T-helper 17 cell (primary cell): ENCODE measurements around the gene TMCO4. TPM values are rescaled to one million over a fixed set of nuclear protein-coding genes. Genes with fewer than 3 reads are reported as not detected.
A peak's percentile ranks its signal among the peaks of the same experiment; 100 is the strongest.

Source experiments
- ATAC-seq: fragments of 150-1000 bp; cut with Tn5 transposase; 2 replicates; pipeline ENCODE4 v1.10.0; 2021; ENCODE audit warnings: mild to moderate bottlenecking, moderate library complexity
- DNase-seq, 3 donors: peaks; one replicate each; pipeline versions ENCODE4 v3.0.0 to v3.0.0-alpha.2; 2020 to 2021
- H3K9me3 ChIP-seq: one replicate; pipeline ENCODE4 v1.7.0; 2013; ENCODE audit warnings: low read length, mild to moderate bottlenecking; ENCODE audit not compliant: control insufficient read depth, poor library complexity, severe bottlenecking
- H3K27ac Mint-ChIP-seq: one replicate; pipeline ENCODE4 v1.8.0; 2022; ENCODE audit warnings: mild to moderate bottlenecking, moderate library complexity, mixed read lengths
- H3K27me3 Mint-ChIP-seq: one replicate; pipeline ENCODE4 v1.8.0; 2022; ENCODE audit warnings: mixed read lengths
- H3K36me3 Mint-ChIP-seq: one replicate; pipeline ENCODE4 v1.8.0; 2022; ENCODE audit warnings: low read depth, mixed read lengths
- H3K4me1 Mint-ChIP-seq: one replicate; pipeline ENCODE4 v1.8.0; 2022; ENCODE audit warnings: mild to moderate bottlenecking, mixed read lengths
- H3K4me3 Mint-ChIP-seq: one replicate; pipeline ENCODE4 v1.8.0; 2022; ENCODE audit warnings: mild to moderate bottlenecking, moderate library complexity, mixed read lengths
- total RNA-seq, 4 donors: library from RNA in 2 of 4; stranded (reverse) in 2 of 4; gene quantifications; one replicate each; pipeline ENCODE4 v1.2.3 and lab custom pipeline; 2022 to 2026

Gene TMCO4
- total RNA-seq, 2 donors from 2014 or later, result 18.6 TPM

GRCh38 chr1:19651141-19651737 lies 148.5 kb downstream of the TMCO4 start:
- no peak overlapping the region for H3K4me3 Mint-ChIP-seq
- no peaks in the 10 kb centered on the region for H3K9me3 ChIP-seq
- H3K36me3 Mint-ChIP-seq, result peaks cover 2% of the 10 kb centered on the region
- H3K27ac Mint-ChIP-seq, result peak overlapping the region; percentile 54
- ATAC-seq, result peak; percentile 53
- peaks cover 27% of the 10 kb centered on the region for H3K4me1 Mint-ChIP-seq
- DNase-seq, result peak in 1 of 3 donors; percentile 24
- no peaks in the 10 kb centered on the region for H3K27me3 Mint-ChIP-seq

- H3K27me3 Mint-ChIP-seq, result no peaks in the 10 kb centered on the region
- H3K9me3 ChIP-seq, result no peaks in the 10 kb centered on the region
- no peak overlapping the region for H3K4me3 Mint-ChIP-seq
- DNase-seq, result no peak
- ATAC-seq, result no peak
- H3K27ac Mint-ChIP-seq, result peak overlapping the region; percentile 54
- peaks cover 27% of the 10 kb centered on the region for H3K4me1 Mint-ChIP-seq
- H3K36me3 Mint-ChIP-seq, result no peaks in the 10 kb centered on the region
Measured at GRCh38 chr1:19650416-19651140, 149.1 kb downstream of the TMCO4 start.

DNA sequence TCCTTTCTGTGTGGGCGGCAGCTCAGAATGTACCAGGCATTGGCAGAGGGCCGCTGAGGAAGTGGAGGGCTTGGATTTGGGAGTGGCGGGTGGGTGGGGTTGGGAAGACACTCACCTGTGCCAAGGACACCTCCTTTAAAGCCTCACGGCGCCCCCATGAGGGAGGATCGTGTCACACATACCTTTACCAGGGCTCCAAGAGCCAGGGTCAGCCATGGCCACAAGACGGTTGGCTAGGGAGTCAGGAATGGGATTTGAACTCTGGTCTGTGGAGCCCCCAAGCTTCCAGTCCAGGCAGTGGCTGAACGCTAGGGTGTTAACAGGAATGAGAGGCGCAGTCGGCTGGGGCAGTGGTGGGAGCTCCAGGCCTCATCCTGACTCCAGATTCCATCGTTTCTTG lies 151.0 kb downstream of the TMCO4 start:
- DNase-seq (no peak), ATAC-seq (no peak)
- peaks cover 3% of the 10 kb centered on the region for H3K36me3 Mint-ChIP-seq
- no peak overlapping the region for H3K4me3 Mint-ChIP-seq
- no peaks in the 10 kb centered on the region for H3K27me3 Mint-ChIP-seq
- H3K4me1 Mint-ChIP-seq, result peaks cover 30% of the 10 kb centered on the region
- no peak overlapping the region for H3K27ac Mint-ChIP-seq
- H3K9me3 ChIP-seq, result no peaks in the 10 kb centered on the region

DNA sequence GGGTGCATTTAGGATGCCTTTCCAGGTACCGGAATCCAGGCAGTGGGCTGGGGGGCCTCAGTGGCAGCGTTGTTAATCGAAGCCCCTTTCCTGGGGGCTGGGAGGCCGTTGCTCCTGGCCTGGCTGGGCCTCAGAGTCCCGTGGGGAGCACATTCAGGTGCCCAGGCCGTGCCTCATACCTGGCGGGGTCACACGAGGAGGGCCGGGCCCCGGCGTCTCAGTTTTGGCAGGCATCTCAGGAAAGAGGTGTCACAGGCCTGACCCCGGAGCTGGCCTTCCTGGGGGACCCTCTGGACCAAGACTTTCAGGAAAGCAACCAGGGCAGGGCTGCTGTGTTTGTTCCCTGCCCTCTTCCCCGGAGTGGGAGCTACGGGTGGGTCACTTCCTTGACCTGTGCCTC lies 151.5 kb downstream of the TMCO4 start:
- Mint-ChIP-seq H3K27me3 (no peaks in the 10 kb centered on the region), H3K27ac (peak overlapping the region; percentile 89), H3K4me3 (no peak overlapping the region), H3K4me1 (peaks cover 34% of the 10 kb centered on the region), H3K36me3 (peaks cover 3% of the 10 kb centered on the region)
- no peak for DNase-seq
- ATAC-seq, result no peak
- no peaks in the 10 kb centered on the region for H3K9me3 ChIP-seq

GRCh38 chr1:19647643-19648042 lies 152.1 kb downstream of the TMCO4 start:
- ATAC-seq (peak; percentile 9), DNase-seq (no peak)
- Mint-ChIP-seq H3K27me3 (no peaks in the 10 kb centered on the region), H3K36me3 (peaks cover 3% of the 10 kb centered on the region), H3K27ac (peak overlapping the region; percentile 89), H3K4me3 (peak overlapping the region; percentile 81), H3K4me1 (peaks cover 34% of the 10 kb centered on the region)
- no peaks in the 10 kb centered on the region for H3K9me3 ChIP-seq

DNA sequence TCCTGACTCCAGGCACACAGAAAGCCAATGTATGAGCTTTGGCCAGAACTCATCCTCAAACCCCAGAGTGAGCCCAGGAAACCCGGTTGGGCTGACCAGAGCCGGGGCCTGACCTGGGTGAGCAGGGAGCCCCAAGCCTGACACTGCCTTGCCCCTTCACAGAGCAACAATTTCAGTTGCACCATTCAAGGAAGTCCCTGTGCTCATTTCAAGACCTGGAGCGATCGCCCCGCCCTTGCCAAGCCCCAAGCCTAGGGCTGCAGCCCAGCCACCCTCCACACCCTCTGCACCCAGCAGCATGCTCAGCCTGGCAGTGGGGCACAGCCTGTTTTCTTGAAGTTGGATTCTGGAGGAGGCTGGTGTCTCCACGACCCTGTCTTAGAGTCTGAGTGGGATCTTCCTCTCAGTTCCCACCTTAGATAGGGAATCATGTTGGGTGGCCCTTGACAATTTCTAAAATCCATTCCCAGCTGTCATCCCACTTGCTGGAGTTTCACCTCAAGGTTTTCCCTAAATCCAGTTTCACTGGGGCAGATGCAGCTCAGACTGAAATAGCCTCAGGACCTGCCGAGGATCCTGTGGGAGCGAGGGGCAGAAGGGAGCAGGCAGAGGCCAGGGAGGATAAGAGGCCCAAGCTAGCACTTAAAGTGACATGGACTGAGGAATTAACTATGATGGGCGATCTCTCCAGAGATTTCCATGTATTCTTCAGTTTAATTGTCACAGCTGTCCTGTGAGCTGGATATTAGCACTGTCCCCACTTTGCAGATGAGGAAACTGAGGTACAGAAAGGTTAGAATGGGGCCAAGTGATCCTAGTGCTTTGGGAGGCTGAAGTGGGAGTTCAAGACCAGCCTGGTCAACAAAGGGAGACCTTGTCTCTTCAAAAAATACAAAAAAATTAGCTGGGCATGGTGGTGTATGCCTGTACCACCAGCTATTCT lies 153.1 kb downstream of the TMCO4 start:
- no peaks in the 10 kb centered on the region for H3K27me3 Mint-ChIP-seq
- peak overlapping the region; percentile 89 for H3K27ac Mint-ChIP-seq

DNA sequence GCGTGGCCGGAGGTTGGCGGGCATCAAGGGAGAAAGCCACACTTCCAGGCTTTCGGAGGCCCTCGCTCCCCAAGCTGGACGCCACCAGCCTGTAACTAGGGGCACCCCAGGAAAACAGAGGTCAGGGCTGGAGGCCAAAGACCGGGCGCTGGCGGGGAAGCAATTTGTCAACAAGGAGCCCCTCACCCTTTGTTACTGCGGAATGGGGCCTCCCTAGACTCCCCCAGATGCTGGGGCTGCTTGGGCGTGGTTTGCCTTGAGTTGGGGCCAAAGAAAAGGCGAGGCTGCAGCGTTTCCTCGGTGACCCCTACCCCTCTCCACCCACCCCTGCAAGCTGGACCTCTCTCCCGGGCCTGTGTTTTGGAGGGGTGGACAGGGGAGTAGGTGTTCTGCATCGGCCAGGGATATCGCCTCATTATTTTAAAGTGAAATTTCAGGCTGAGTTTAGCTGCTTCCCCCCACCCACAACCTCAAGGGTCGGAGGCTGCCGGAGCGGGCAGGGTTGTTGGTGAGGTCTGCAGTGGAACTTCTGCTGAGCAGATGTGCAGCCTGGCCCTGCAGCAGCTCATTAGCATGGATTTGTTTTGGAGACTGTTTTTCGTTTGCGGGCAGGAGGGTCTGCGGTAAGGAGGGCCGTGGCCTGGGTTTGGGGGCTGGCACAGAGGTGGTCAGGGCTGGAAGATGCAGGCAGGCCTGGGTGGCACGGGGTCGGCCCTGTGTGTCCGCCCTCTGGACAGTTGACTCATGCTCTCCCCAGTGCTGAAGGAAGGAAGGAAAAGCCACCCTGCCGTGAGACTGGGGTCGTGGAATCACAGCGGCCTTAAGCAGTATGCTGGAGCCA lies 154.1 kb downstream of the TMCO4 start:
- Mint-ChIP-seq H3K27me3 (no peaks in the 10 kb centered on the region), H3K36me3 (peaks cover 3% of the 10 kb centered on the region), H3K4me3 (peak overlapping the region; percentile 100), H3K4me1 (peaks cover 31% of the 10 kb centered on the region), H3K27ac (peak overlapping the region; percentile 92)
- DNase-seq, result no peak
- no peaks in the 10 kb centered on the region for H3K9me3 ChIP-seq
- no peak for ATAC-seq

More for the DNA sequence above, 153.1 kb downstream of the TMCO4 start:
- no peaks in the 10 kb centered on the region for H3K9me3 ChIP-seq
- no peak for ATAC-seq
- DNase-seq, result no peak
- H3K36me3 Mint-ChIP-seq, result peaks cover 3% of the 10 kb centered on the region
- H3K4me1 Mint-ChIP-seq, result peaks cover 34% of the 10 kb centered on the region
- peak overlapping the region; percentile 81 for H3K4me3 Mint-ChIP-seq

- no peaks in the 10 kb centered on the region for H3K27me3 Mint-ChIP-seq
- peak; percentile 18 for ATAC-seq
- peaks cover 3% of the 10 kb centered on the region for H3K36me3 Mint-ChIP-seq
- H3K4me1 Mint-ChIP-seq, result peaks cover 28% of the 10 kb centered on the region
- H3K27ac Mint-ChIP-seq, result peak overlapping the region; percentile 92
- peak in 1 of 3 donors; percentile 31 for DNase-seq
- H3K9me3 ChIP-seq, result no peaks in the 10 kb centered on the region
- peak overlapping the region; percentile 100 for H3K4me3 Mint-ChIP-seq
Measured at GRCh38 chr1:19644681-19645410, 154.9 kb downstream of the TMCO4 start.

GRCh38 chr1:19644395-19644680 lies 155.4 kb downstream of the TMCO4 start:
- Mint-ChIP-seq H3K4me1 (peaks cover 28% of the 10 kb centered on the region), H3K36me3 (peaks cover 3% of the 10 kb centered on the region), H3K4me3 (peak overlapping the region; percentile 88), H3K27ac (peak overlapping the region; percentile 92), H3K27me3 (no peaks in the 10 kb centered on the region)
- DNase-seq (no peak), ATAC-seq (no peak)
- H3K9me3 ChIP-seq, result no peaks in the 10 kb centered on the region

GRCh38 chr1:19643602-19644394 lies 155.9 kb downstream of the TMCO4 start, which contains the start of gene NBL1:
NBL1 (plus strand) TSS chr1:19644311; CDS start chr1:19655031, 10,720 bp downstream.
- peak within 1 kb of the TSS; percentile 100 for H3K4me3 Mint-ChIP-seq
- no peaks in the 10 kb centered on the region for H3K9me3 ChIP-seq
- DNase-seq (peak; percentile 64 to 75 (median 65)), ATAC-seq (peak; percentile 90)
- peak within 1 kb of the TSS; percentile 92 for H3K27ac Mint-ChIP-seq
- H3K4me1 Mint-ChIP-seq, result peaks cover 28% of the 10 kb centered on the region
- H3K36me3 Mint-ChIP-seq, result peaks cover 3% of the 10 kb centered on the region
- no peaks in the 10 kb centered on the region for H3K27me3 Mint-ChIP-seq

- no peaks in the 10 kb centered on the region for H3K9me3 ChIP-seq
- H3K4me3 Mint-ChIP-seq, result peak overlapping the region; percentile 88
- H3K27me3 Mint-ChIP-seq, result no peaks in the 10 kb centered on the region
- DNase-seq (no peak), ATAC-seq (no peak)
- H3K36me3 Mint-ChIP-seq, result peaks cover 3% of the 10 kb centered on the region
- H3K4me1 Mint-ChIP-seq, result peaks cover 28% of the 10 kb centered on the region
- peak overlapping the region; percentile 75 for H3K27ac Mint-ChIP-seq
Measured at GRCh38 chr1:19643121-19643520, 156.6 kb downstream of the TMCO4 start.
